GM21528 (cell line): ENCODE results near the gene FFAR3.
"Not testable (repeated sequence)": the region's sequence is repeated elsewhere in the genome, so short reads cannot be mapped to it uniquely, and the experiment has no call there.

Source experiments
- ATAC-seq: cut with Tn5 transposase; IDR thresholded peaks from one replicate; pipeline ENCODE4 v1.9.1; 2021; ENCODE audit warnings: mild to moderate bottlenecking, moderate library complexity; ENCODE audit not compliant: unreplicated experiment, low FRiP score

The FFAR3 gene

DNA sequence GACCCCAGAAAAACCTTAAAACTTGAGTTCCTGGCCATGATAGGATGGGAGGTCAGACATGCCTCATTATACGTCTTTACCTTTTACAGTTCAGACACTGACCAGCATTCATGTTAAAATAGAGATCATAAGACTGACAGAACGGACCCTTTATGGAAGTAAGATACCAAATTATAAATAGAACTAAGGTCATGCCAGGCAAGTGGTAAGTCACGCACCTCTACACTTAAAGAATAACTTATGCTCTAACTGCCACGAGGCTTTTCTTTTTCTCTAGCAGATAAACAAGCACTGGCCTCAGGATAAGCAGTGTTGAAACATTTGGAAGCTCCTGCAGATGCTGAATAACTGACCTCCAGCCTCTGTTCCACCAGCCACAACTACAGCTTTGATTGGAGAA is 41.0 kb downstream of the FFAR3 start:
- ATAC-seq = no peak

DNA sequence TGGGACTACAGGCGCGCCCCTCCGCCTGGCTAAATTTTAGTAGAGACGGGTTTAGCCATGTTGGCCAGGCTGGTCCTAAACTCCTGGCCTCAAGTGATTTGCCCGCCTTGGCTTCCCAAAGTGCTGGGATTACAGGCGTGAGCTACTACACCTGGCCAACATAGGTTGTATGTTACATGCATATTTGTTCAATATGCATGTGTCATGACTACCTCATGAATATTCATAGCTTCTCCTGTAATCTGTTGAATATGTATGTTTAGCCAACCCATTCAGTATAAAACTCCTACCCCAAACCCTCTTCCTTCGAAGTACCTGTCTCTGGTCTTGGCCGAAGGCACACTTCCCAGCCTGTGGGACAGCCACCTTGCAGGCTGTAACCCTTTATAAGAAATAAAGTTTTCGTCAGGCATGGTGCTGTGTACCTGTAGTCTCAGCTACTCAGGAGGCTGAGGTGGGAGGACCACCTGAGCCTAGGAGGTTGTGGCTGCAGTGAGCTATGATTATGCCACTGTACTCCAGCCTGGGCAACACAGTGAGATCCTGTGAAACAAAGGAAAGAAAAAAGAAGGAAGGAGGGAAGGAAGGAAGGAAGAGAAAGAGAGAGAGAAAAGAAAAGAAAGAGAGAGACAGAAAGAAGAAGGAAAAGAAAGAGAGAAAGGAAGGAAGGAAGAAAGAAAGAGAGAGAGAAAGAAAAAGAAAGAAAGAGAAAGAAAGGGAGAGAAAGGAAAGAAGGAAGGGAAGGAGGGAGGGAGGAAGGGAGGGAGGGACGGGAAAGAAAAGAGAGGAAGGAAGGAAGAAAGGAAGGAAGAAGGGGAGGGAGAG is 41.9 kb downstream of the FFAR3 start:
- no peak for ATAC-seq

DNA sequence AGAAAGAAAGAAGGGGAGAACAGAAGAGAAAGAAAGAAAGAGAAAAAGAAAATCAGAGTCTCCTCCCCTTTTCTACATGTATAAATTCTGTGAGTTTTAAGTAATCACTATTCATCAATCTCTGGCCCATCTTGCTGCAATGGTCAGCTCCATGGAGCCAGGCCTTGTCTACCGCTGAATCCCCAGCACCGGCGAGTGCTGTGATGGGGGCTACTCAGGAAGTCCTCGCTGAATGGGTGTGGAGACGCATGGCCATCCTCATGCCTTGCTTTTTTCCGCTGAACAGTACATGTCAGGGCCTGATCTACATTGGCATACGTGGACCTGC is 42.5 kb downstream of the FFAR3 start:
- no peak for ATAC-seq

DNA sequence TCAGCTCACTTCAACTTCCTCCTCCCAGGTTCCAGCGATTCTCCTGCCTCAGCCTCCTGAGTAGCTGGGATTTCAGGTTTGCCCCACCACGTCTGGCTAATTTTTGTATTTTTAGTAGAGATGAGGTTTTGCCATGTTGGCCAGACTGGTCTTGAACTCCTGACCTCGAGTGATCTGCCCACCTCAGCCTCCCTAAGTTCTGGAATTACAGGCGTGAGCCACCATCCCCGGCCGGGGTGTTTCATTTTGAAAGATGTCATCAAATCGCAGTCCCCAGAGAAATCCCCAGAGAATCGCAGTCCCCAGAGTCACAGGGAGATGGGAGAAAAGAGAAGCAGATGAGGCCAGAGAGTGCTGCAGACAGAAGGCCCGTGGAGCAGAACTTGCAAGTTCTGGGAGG is 43.2 kb downstream of the FFAR3 start:
- ATAC-seq = not testable (repeated sequence)

DNA sequence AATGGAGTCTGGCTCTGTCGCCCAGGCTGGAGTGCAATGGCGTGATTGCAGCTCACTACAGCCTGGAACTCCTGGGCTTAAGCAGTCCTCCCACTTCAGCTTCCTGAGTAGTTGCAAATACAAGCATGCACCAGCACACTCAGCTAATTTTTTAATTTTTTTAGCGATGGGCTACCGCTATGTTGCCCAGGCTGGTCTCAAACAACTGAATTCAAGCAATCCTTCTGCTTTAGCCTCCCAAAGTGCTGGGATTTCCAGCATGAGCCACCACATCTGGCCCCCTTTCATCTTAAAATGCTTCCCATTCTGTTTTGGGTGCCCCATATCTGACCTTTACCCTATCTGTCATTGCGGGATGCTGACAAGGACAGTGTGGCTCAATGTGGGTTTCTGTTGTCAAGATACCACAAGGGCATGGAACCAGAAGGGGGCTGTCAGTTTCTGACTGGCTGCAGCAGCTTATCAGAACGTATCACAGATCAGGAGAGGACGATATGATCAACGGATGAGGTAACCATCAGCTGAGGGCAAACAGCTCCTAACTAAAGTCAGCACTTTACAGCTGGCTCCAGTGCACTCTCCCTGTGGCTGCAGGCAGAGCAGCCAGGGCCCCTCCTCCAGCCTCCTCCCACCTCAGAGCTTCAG is 45.0 kb downstream of the FFAR3 start:
- ATAC-seq = no peak

DNA sequence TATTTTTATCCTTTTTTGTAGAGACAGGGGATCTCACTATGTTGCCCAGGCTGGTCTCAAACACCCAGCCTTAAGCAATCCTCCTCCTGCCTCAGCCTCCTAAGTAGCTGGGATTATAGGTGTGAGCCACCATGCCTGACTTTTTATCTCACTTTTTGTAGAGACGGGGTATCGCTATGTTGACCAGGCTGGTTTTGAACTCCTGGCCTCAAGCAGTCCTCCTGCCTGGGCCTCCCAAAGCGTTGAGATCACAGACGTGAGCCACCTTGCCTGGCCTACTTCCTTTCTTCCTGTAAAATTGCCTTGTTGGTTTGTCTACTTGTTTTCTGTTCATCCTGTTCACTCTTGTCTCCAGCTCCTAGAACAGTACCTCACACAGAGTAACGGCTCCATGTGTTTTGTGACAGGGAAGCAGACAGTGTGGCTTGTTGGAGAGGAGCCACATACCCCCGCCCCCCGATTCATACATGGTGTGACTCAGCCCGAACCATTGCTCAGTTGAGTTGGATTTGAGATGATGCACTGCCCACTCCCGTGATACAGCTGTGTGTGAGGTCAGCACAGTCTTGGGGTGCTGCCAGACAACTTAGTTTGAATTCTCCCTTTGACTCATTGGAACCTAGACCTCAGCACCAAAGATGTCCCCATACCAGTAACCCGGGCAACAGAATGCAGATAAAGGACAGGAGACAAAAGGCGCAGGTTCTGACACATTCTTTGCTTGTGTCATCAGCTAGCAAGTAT is 46.8 kb downstream of the FFAR3 start:
- no peak for ATAC-seq

DNA sequence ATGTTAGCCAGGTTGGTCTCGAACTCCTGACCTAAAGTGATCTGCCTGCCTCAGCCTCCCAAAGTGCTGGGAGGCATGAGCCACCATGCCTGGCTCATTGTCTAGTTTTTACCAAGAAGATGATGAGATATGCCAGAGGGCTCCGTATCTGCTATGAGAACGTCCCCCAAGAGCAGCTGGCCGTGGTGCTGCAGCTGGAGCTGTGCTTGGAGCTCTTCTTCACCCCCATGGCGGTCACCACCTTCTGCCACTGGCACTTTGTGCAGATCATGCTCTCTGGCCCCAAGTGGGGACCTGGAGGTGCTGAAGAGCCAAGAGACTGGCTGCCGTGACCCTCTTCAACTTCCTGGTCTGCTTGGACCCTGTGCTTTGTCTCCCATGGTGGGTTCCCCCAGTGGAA is 49.4 kb downstream of the FFAR3 start:
- ATAC-seq = no peak

DNA sequence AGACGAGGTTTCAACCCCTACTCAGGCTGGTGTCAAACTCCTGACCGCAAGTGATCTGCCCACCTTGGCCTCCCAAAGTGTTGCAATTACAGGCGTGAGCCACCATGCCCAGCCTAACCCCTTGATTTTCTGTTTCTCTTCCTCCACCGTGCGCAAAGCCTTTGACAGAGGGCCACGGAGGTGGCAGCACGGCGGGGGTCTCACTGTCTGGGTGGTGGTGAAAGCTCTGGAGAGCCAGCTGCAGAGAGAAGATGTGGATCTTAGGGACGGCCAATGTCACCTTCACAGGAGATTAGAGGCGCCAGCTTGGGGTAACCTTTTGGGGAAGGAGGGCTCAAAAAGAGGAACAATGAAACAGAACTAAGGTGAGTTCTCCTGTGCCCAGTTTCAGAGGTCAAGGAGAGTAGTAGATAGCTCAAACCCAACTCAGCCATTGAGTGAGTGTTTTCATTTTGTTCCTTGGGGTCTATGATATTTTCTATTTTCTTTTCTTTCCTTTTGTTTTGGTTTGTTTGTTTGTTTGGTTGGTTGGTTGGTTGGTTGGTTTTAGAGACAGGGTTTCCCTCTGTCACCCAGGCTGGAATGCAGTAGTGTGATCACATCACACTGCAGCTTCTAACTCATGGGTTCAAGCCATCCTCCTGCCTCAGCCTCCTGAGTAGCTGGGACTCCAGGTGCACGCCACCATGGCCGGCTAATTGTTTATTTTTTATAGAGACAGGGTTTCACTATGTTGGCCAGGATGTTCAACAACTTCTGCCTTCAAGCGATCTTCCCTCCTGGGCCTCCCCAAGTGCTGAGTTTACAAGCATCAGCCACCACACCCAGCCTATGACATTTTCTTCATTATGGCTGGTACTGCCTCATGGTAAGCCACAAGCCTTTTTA is 50.3 kb downstream of the FFAR3 start:
- ATAC-seq = no peak

DNA sequence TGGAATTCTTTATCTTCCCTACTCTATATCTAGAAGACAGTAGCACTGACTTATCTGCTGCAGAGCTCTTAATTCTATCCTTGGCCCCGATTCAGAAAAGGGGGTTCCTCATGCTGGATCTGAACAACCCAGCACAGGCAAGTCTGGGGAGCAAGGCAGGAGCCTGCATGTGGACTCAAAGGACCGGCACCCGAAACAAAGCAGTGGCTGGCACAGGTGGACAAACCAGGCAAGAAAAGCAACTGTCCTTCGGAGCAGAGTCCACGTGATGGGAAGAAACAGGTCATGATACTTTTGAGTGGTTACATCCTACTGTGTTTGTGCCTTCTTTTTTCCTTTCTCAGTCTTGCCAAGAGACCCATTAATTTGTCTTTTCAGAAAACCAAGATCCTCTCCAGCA is 50.9 kb downstream of the FFAR3 start:
- no peak for ATAC-seq
